Measurements from ENCODE around the gene FAM120C. TPM values are rescaled to one million over a fixed set of nuclear protein-coding genes. Genes with fewer than 3 reads are reported as not detected.

Gene FAM120C
- polyA plus RNA-seq, 10 donors: 4.9 to 8.9 (median 6.4) TPM

- no peak for DNase-seq
These were observed 139.4 kb downstream of the FAM120C start for GRCh38 chrX:54043541-54044125.

GRCh38 chrX:54043056-54043455 lies 140.0 kb downstream of the FAM120C start:
- peak in 2 of 3 donors; percentile 10 to 35 for DNase-seq

- DNase-seq: peak; percentile 37 to 65 (median 44)
These were observed 140.4 kb downstream of the FAM120C start for GRCh38 chrX:54042609-54043021.

- DNase-seq: no peak
These were observed 152.7 kb downstream of the FAM120C start for GRCh38 chrX:54030329-54030728.

GRCh38 chrX:54029529-54030143 lies 153.4 kb downstream of the FAM120C start:
- no peak for DNase-seq

- DNase-seq: no peak
These were observed 158.7 kb downstream of the FAM120C start for GRCh38 chrX:54024350-54024749.

Other genes starting within 250 kb of the FAM120C start
- 10 to 100 TPM; 11.7 to 15.9 (median 14.1) TPM for gene PHF8, start 138.8 kb downstream of the FAM120C start, polyA plus RNA-seq (ENCODE audit: insufficient read length in 10 of 10)
- 1 to 10 TPM; 1.6 to 3.2 (median 2.3) TPM for gene WNK3, start 174.8 kb upstream of the FAM120C start, polyA plus RNA-seq (ENCODE audit: insufficient read length in 10 of 10)

All from muscle of back (tissue), 11 donors.